Brain microvascular endothelial cell (primary cell): Measurements from ENCODE around the gene POP7.
A peak's percentile ranks its signal among the peaks of the same experiment; 100 is the strongest.

Source experiments
- DNase-seq: peaks from one replicate; pipeline ENCODE4 v3.0.0-alpha.2; 2020
- H3K27ac ChIP-seq: fragments of 250-450 bp; sonication (Bioruptor Pico); 2 replicates; pipeline ENCODE4 v1.5.1; 2020; ENCODE audit warnings: mild to moderate bottlenecking, moderate library complexity
- H3K27me3 ChIP-seq: fragments of 250-450 bp; sonication (Bioruptor Pico); replicated peaks from 2 replicates; pipeline ENCODE4 v1.5.1; 2020; ENCODE audit warnings: mild to moderate bottlenecking
- H3K36me3 ChIP-seq: fragments of 250-450 bp; sonication (Bioruptor Pico); replicated peaks from 2 replicates; pipeline ENCODE4 v1.5.1; 2020; ENCODE audit warnings: mild to moderate bottlenecking
- H3K4me3 ChIP-seq: 2 replicates; pipeline ENCODE4 v1.5.1; 2011; ENCODE audit warnings: low read depth, mild to moderate bottlenecking, control low read depth, low read length, moderate library complexity
- CTCF ChIP-seq: IDR thresholded peaks from 2 replicates; pipeline ENCODE4 v1.5.1; 2011; ENCODE audit warnings: low read depth, mild to moderate bottlenecking, moderate library complexity, low read length, control low read depth, inconsistent platforms; ENCODE audit errors: missing control alignments
- in situ Hi-C: cut with HindIII; loops from 2 replicates; pipeline ENCODE4 v1.10.0; 2017; ENCODE audit warnings: low sequenced_read_pairs, low pct_ligation_motif_present

The POP7 gene

GRCh38 chr7:100689230-100690135 is 16.4 kb upstream of the POP7 start:
- in situ Hi-C loops, result no loop called here
- TF ChIP-seq CTCF, result no peak
- H3K4me3 ChIP-seq, result no peak overlapping the region
- H3K36me3 ChIP-seq, result peaks cover 38% of the 10 kb centered on the region
- no peak for DNase-seq
- no peaks in the 10 kb centered on the region for H3K27me3 ChIP-seq
- no peak overlapping the region for H3K27ac ChIP-seq

GRCh38 chr7:100691676-100692577 is 14.0 kb upstream of the POP7 start:
- peak; percentile 43 for DNase-seq
- peak; percentile 95 for TF ChIP-seq CTCF
- peak overlapping the region; percentile 12 for H3K4me3 ChIP-seq

GRCh38 chr7:100692578-100692961 is 13.4 kb upstream of the POP7 start:
- no peak for TF ChIP-seq CTCF
- in situ Hi-C loops, result no loop called here
- no peak overlapping the region for H3K27ac ChIP-seq
- peak overlapping the region; percentile 62 for H3K4me3 ChIP-seq
- H3K36me3 ChIP-seq, result peaks cover 12% of the 10 kb centered on the region
- no peaks in the 10 kb centered on the region for H3K27me3 ChIP-seq
- DNase-seq, result no peak

More at GRCh38 chr7:100691676-100692577, 14.0 kb upstream of the POP7 start:
- Histone ChIP-seq H3K27ac (no peak overlapping the region), H3K27me3 (no peaks in the 10 kb centered on the region), H3K36me3 (peaks cover 17% of the 10 kb centered on the region)
- in situ Hi-C loops, result no loop called here

- in situ Hi-C loops, result no loop called here
- no peak overlapping the region for H3K27ac ChIP-seq
These were observed 12.4 kb upstream of the POP7 start for GRCh38 chr7:100693312-100694097.

More at GRCh38 chr7:100693312-100694097, 12.4 kb upstream of the POP7 start:
- TF ChIP-seq CTCF, result no peak
- no peak for DNase-seq
- Histone ChIP-seq H3K27me3 (no peaks in the 10 kb centered on the region), H3K36me3 (peaks cover 5% of the 10 kb centered on the region), H3K4me3 (peak overlapping the region; percentile 62)
